Measurements from ENCODE around the gene ATP7B.

The ATP7B gene

DNA sequence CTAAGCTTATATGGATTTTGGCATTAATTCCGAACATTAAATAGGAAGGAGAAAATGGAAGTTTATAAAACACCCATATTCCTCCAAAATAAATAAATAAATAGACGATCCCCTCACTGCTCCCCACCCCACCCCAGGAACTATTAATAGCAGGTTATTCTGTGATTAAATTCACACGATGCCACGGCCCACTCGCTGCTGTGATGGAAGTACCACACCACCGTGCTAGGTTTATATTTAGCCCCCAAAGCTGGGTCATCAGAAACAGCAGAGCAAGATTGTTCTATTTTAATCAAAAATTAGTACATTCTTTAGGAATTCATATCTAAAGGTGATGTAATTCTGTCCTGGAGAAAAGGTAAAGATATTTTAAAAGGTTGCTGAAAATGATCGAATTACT, 84.1 kb downstream of the ATP7B start:
- no peak for TF ChIP-seq CTCF (IDR thresholded peaks at IDR 0.05)

GRCh38 chr13:51926528-51926885, 84.7 kb downstream of the ATP7B start:
- no peak for TF ChIP-seq CTCF (IDR thresholded peaks at IDR 0.05)

GRCh38 chr13:51925865-51926527, 85.3 kb downstream of the ATP7B start:
- no peak for TF ChIP-seq CTCF (IDR thresholded peaks at IDR 0.05)

GRCh38 chr13:51924756-51925544, 86.3 kb downstream of the ATP7B start:
- no peak for TF ChIP-seq CTCF (IDR thresholded peaks at IDR 0.05)

DNA sequence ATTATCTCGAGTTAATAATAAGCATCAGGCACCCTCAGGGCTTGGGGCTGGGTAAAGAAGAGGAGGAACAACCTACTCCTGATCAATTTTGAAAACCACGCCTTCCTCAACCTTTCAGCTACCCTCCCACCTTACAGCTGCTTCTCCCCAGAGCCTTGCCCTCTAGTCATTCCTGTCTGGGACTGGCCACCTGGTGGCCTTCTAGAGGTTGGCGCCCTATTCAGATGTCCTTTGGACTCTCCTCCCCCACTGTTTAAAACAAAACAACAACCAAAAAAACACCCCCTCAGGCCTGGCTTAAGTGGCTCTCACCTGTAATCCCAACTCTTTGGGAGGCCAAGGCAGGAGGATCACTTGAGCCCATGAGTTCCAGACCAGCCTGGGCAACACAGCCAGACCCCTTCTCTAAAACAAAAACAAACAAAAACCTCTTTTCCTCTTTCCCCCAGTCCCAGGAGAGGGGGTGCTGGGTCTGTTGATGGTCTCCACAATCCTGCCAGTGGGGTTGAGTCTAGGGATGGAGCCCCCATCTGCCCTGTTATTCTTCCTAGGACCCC, 87.2 kb downstream of the ATP7B start:
- no peak for TF ChIP-seq CTCF (IDR thresholded peaks at IDR 0.05)

DNA sequence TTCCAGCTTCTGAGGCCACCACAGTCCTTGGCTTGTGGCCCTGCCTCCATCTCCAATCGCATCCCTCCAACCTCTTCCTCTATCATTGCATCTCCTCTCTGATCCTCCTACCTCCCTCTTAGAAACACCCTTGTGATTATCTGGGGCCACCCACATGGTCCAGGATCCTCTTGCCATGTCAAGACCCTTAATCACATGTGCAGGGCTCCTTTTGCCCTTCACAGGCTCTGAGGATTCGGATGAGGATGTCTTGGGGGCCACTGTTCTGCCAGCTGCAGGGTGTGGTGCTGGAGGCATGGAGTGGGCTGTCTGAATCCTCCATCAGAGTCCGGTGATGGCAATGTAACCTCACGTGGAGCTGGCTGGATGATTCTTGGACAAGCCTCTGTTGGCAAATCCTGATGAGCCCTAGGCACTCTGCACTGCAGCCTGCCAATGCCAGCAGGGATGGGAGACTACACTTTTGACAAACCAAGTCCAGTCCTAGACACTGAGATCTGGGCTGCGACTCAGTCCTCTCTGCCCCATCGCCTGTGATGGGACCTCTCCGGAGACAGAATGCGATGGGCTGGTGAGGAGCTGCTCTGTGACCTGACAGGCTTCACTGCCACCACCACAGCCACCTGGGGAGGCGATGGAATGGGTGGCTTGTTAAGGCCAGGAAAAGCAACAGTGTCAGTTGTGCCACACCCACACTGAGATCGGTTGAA, 88.3 kb downstream of the ATP7B start:
- TF ChIP-seq CTCF (IDR thresholded peaks at IDR 0.05), result no peak
